GM12892 (cell line): ENCODE data around the gene EREG.

ENCODE experiments used
- POLR2A ChIP-seq: IDR thresholded peaks from 2 replicates; pipeline ENCODE4 v1.6.1; 2011; ENCODE audit warnings: low read depth, low read length, control low read depth
- POLR2AphosphoS5 ChIP-seq: IDR thresholded peaks from 2 replicates; pipeline ENCODE4 v1.6.1; 2011; ENCODE audit warnings: low read depth, low read length, control low read depth
- TAF1 ChIP-seq: IDR thresholded peaks from 2 replicates; pipeline ENCODE4 v1.6.1; 2011; ENCODE audit warnings: low read depth, mild to moderate bottlenecking, control low read depth, low read length, borderline replicate concordance

DNA sequence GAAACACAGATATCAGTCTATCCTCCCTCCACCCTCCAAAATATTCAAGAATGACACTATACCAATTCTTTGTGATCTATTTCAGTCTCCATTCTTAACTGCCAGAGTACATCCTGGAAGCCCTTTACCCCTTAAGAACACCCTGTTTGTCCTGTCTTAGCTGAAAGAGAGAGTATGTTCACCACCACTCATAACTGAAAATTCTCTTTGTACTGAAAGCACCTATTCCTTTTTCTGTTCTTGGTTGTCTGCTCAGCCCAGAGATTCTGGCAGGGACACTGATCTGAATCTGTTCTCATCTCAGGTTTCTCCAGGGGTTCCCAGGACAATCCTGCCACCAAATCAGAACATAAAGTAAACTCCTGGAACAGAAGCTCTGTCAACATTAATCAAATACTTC lies 25.4 kb upstream of the EREG start:
- no peak for TF ChIP-seq POLR2A
- TF ChIP-seq POLR2AphosphoS5: no peak
- TF ChIP-seq TAF1: no peak
